SK-N-SH (cell line): Measurements from ENCODE around the gene LMO7.

Experiments
- EP300 ChIP-seq, 2 experiments: IDR thresholded peaks; 2 replicates each; pipeline versions ENCODE4 v1.4.0 to v1.6.1; 2012; ENCODE audit warnings: borderline replicate concordance in 1 of 2, low read depth in 1 of 2, low read length in 1 of 2
- RXRA ChIP-seq: IDR thresholded peaks from 2 replicates; pipeline ENCODE4 v1.4.0; 2012; ENCODE audit warnings: low read depth, mild to moderate bottlenecking, borderline replicate concordance
- TF ChIP-seq, protein P1 (sequence below): fragments of 200-600 bp; sonication (generic); IDR thresholded peaks from 2 replicates; pipeline ENCODE4 v1.6.1; 2017; ENCODE audit warnings: antibody characterized with exemption, mild to moderate bottlenecking, moderate library complexity

DNA sequence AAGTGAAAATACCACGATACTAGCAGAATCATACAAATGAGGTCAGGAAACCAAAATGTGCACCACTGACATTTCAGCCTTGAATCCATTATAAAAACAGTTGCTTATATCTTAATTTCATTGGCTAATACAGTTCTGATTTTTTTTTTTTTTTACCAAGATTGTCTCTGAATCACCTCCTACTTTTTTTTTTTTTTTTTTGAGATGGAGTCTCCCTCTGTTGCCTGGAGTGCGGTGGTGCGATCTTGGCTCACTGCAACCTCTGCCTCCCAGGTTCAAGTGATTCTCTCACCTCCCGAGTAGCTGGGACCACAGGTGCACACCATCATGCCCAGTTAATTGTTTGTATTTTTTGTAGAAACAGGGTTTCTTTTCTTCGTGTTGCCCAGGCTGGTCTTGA is 270.2 kb downstream of the LMO7 start:
- TF ChIP-seq, protein P1, sequence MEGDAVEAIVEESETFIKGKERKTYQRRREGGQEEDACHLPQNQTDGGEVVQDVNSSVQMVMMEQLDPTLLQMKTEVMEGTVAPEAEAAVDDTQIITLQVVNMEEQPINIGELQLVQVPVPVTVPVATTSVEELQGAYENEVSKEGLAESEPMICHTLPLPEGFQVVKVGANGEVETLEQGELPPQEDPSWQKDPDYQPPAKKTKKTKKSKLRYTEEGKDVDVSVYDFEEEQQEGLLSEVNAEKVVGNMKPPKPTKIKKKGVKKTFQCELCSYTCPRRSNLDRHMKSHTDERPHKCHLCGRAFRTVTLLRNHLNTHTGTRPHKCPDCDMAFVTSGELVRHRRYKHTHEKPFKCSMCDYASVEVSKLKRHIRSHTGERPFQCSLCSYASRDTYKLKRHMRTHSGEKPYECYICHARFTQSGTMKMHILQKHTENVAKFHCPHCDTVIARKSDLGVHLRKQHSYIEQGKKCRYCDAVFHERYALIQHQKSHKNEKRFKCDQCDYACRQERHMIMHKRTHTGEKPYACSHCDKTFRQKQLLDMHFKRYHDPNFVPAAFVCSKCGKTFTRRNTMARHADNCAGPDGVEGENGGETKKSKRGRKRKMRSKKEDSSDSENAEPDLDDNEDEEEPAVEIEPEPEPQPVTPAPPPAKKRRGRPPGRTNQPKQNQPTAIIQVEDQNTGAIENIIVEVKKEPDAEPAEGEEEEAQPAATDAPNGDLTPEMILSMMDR, result no peak
- TF ChIP-seq EP300 (IDR thresholded peaks at IDR 0.05; ENCODE audit: borderline replicate concordance in 1 of 2, low read depth in 1 of 2, low read length in 1 of 2), result no peak
- TF ChIP-seq RXRA, result no peak
